ENCODE results near the gene OSGEP. TPM values are rescaled to one million over a fixed set of nuclear protein-coding genes. Genes with fewer than 3 reads are reported as not detected.
"Not testable (repeated sequence)": the region's sequence is repeated elsewhere in the genome, so short reads cannot be mapped to it uniquely, and the experiment has no call there.

The OSGEP gene
- total RNA-seq, 1 experiment from 2014 or later: 21.8 TPM

GRCh38 chr14:20446889-20447288 is 7.7 kb downstream of the OSGEP start:
- no peak for TF ChIP-seq CEBPB (IDR thresholded peaks at IDR 0.05; ENCODE audit: low read depth)
- TF ChIP-seq MAX (IDR thresholded peaks at IDR 0.05): no peak
- CTCF ChIA-PET: no interaction called here
- no TSS peak for BruUV-seq (replicated peaks)
- Histone ChIP-seq H3K9me2 (ENCODE audit: insufficient read depth) (no peaks in the 10 kb centered on the region), H3K36me3 (ENCODE audit: control insufficient read depth in 1 of 2, insufficient read depth in 2 of 2, low read length in 2 of 2) (peaks cover 32 to 37% of the 10 kb centered on the region in 2 experiments), H3K9ac (ENCODE audit: low read length) (no peak overlapping the region), H2AFZ (ENCODE audit: low read depth, low read length, poor library complexity, severe bottlenecking) (no peak overlapping the region), H3K4me1 (ENCODE audit: control insufficient read depth in 1 of 2, insufficient read depth in 2 of 2, low read length in 2 of 2) (no peaks in the 10 kb centered on the region), H4K20me1 (ENCODE audit: insufficient read depth) (no peaks in the 10 kb centered on the region), H3K27ac (ENCODE audit: low read depth, low read length) (no peak overlapping the region), H3K27me3 (ENCODE audit: insufficient read depth, low read length) (no peaks in the 10 kb centered on the region), H3K4me3 (replicated peaks in 1 of 2; ENCODE audit: low read depth in 1 of 2, low read length in 2 of 2) (no peak overlapping the region), H3K4me2 (ENCODE audit: low read length) (no peak overlapping the region), H3K9me3 (ENCODE audit: control insufficient read depth in 1 of 2, insufficient read depth in 1 of 2, low read depth in 1 of 2, low read length in 2 of 2) (no peaks in the 10 kb centered on the region), H3K79me2 (ENCODE audit: insufficient read depth, low read length) (no peaks in the 10 kb centered on the region)
- intact Hi-C loops (cut with micrococcal nuclease): no loop called here
- POLR2A ChIA-PET: no interaction called here
- DNase-seq (ENCODE audit: low read depth, low spot score) (no peak), ATAC-seq (no peak)
- RAD21 ChIA-PET (ENCODE audit: low non-redundant PET in 1 of 2, low total read pairs in 2 of 2, uncharacterized antibody in 2 of 2, unreplicated experiment in 2 of 2): no interaction called here

GRCh38 chr14:20443650-20444049 is 11.0 kb downstream of the OSGEP start:
- POLR2A ChIA-PET: interaction anchor here (0.9 kb wide), 1 partner anchor 26 kb away, joined by 3 read pairs; the partner anchor contains the start of gene PNP
- H3K4me2 ChIP-seq (ENCODE audit: low read length); H3K27ac ChIP-seq (ENCODE audit: low read depth, low read length); H3K9me2 ChIP-seq (ENCODE audit: insufficient read depth); BruUV-seq (replicated peaks); H3K9me3 ChIP-seq (ENCODE audit: control insufficient read depth in 1 of 2, insufficient read depth in 1 of 2, low read depth in 1 of 2, low read length in 2 of 2); DNase-seq (ENCODE audit: low read depth, low spot score); CTCF ChIA-PET; intact Hi-C loops (cut with micrococcal nuclease); ATAC-seq; H2AFZ ChIP-seq (ENCODE audit: low read depth, low read length, poor library complexity, severe bottlenecking); H3K9ac ChIP-seq (ENCODE audit: low read length); H3K4me1 ChIP-seq (ENCODE audit: control insufficient read depth in 1 of 2, insufficient read depth in 2 of 2, low read length in 2 of 2); H3K27me3 ChIP-seq (ENCODE audit: insufficient read depth, low read length); H3K4me3 ChIP-seq (replicated peaks in 1 of 2; ENCODE audit: low read depth in 1 of 2, low read length in 2 of 2); RAD21 ChIA-PET (ENCODE audit: low non-redundant PET in 1 of 2, low total read pairs in 2 of 2, uncharacterized antibody in 2 of 2, unreplicated experiment in 2 of 2); H3K79me2 ChIP-seq (ENCODE audit: insufficient read depth, low read length); H4K20me1 ChIP-seq (ENCODE audit: insufficient read depth): not testable (repeated sequence)
- peaks cover 22% of the 10 kb centered on the region in 2 experiments; a peak in 3 of 4 replicates for H3K36me3 ChIP-seq (ENCODE audit: control insufficient read depth in 1 of 2, insufficient read depth in 2 of 2, low read length in 2 of 2)

- Histone ChIP-seq H3K79me2 (ENCODE audit: insufficient read depth, low read length) (no peaks in the 10 kb centered on the region), H2AFZ (ENCODE audit: low read depth, low read length, poor library complexity, severe bottlenecking) (no peak overlapping the region), H3K4me3 (replicated peaks in 1 of 2; ENCODE audit: low read depth in 1 of 2, low read length in 2 of 2) (no peak overlapping the region), H3K27me3 (ENCODE audit: insufficient read depth, low read length) (no peaks in the 10 kb centered on the region), H3K4me2 (ENCODE audit: low read length) (no peak overlapping the region), H3K9me3 (ENCODE audit: control insufficient read depth in 1 of 2, insufficient read depth in 1 of 2, low read depth in 1 of 2, low read length in 2 of 2) (no peaks in the 10 kb centered on the region), H3K9me2 (ENCODE audit: insufficient read depth) (no peaks in the 10 kb centered on the region), H4K20me1 (ENCODE audit: insufficient read depth) (no peaks in the 10 kb centered on the region), H3K9ac (ENCODE audit: low read length) (no peak overlapping the region), H3K27ac (ENCODE audit: low read depth, low read length) (no peak overlapping the region), H3K36me3 (ENCODE audit: control insufficient read depth in 1 of 2, insufficient read depth in 2 of 2, low read length in 2 of 2) (peaks cover 1 to 7% of the 10 kb centered on the region in 2 experiments; a peak in 2 of 4 replicates), H3K4me1 (ENCODE audit: control insufficient read depth in 1 of 2, insufficient read depth in 2 of 2, low read length in 2 of 2) (peaks cover 0 to under 1% of the 10 kb centered on the region in 2 experiments; a peak in 1 of 4 replicates)
- DNase-seq (ENCODE audit: low read depth, low spot score) (no peak), ATAC-seq (no peak)
- POLR2A ChIA-PET: no interaction called here
- intact Hi-C loops (cut with micrococcal nuclease): no loop called here
- BruUV-seq (replicated peaks): no TSS peak
- TF ChIP-seq RAD21 (IDR thresholded peaks at IDR 0.05; ENCODE audit: low read depth): no peak
- TF ChIP-seq ZNF274 (IDR thresholded peaks at IDR 0.05; ENCODE audit: low read depth, low read length): no peak
- TF ChIP-seq ZFX (IDR thresholded peaks at IDR 0.05): no peak
- TF ChIP-seq, protein P1, sequence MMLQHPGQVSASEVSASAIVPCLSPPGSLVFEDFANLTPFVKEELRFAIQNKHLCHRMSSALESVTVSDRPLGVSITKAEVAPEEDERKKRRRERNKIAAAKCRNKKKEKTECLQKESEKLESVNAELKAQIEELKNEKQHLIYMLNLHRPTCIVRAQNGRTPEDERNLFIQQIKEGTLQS (IDR thresholded peaks at IDR 0.05): no peak
- TF ChIP-seq SIN3A (IDR thresholded peaks at IDR 0.05; ENCODE audit: low read depth): no peak
- TF ChIP-seq POLR2A (IDR thresholded peaks at IDR 0.05; ENCODE audit: borderline replicate concordance, extremely low read depth, insufficient read depth, insufficient read length): no peak
- TF ChIP-seq CEBPB (IDR thresholded peaks at IDR 0.05; ENCODE audit: low read depth): no peak
- no peak for TF ChIP-seq SP1 (IDR thresholded peaks at IDR 0.05; ENCODE audit: low read depth)
- TF ChIP-seq, protein P2, sequence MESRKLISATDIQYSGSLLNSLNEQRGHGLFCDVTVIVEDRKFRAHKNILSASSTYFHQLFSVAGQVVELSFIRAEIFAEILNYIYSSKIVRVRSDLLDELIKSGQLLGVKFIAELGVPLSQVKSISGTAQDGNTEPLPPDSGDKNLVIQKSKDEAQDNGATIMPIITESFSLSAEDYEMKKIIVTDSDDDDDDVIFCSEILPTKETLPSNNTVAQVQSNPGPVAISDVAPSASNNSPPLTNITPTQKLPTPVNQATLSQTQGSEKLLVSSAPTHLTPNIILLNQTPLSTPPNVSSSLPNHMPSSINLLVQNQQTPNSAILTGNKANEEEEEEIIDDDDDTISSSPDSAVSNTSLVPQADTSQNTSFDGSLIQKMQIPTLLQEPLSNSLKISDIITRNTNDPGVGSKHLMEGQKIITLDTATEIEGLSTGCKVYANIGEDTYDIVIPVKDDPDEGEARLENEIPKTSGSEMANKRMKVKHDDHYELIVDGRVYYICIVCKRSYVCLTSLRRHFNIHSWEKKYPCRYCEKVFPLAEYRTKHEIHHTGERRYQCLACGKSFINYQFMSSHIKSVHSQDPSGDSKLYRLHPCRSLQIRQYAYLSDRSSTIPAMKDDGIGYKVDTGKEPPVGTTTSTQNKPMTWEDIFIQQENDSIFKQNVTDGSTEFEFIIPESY (IDR thresholded peaks at IDR 0.05; ENCODE audit: extremely low read depth, insufficient replicate concordance, low read length): no peak
- no peak for TF ChIP-seq CBX3 (IDR thresholded peaks at IDR 0.05; ENCODE audit: low read depth)
- TF ChIP-seq POLR2AphosphoS5 (IDR thresholded peaks at IDR 0.05; ENCODE audit: low read depth, low read length): no peak
- RAD21 ChIA-PET (ENCODE audit: low non-redundant PET in 1 of 2, low total read pairs in 2 of 2, uncharacterized antibody in 2 of 2, unreplicated experiment in 2 of 2): no interaction called here
- CTCF ChIA-PET: no interaction called here
Observed at GRCh38 chr14:20441461-20441860, 13.2 kb downstream of the OSGEP start.

All from HCT116 (cell line).